ENCODE measurements around the gene ADAM33. TPM values are rescaled to one million over a fixed set of nuclear protein-coding genes. Genes with fewer than 3 reads are reported as not detected.

ADAM33 gene
- total RNA-seq, 1 donor from 2014 or later: not detected

DNA sequence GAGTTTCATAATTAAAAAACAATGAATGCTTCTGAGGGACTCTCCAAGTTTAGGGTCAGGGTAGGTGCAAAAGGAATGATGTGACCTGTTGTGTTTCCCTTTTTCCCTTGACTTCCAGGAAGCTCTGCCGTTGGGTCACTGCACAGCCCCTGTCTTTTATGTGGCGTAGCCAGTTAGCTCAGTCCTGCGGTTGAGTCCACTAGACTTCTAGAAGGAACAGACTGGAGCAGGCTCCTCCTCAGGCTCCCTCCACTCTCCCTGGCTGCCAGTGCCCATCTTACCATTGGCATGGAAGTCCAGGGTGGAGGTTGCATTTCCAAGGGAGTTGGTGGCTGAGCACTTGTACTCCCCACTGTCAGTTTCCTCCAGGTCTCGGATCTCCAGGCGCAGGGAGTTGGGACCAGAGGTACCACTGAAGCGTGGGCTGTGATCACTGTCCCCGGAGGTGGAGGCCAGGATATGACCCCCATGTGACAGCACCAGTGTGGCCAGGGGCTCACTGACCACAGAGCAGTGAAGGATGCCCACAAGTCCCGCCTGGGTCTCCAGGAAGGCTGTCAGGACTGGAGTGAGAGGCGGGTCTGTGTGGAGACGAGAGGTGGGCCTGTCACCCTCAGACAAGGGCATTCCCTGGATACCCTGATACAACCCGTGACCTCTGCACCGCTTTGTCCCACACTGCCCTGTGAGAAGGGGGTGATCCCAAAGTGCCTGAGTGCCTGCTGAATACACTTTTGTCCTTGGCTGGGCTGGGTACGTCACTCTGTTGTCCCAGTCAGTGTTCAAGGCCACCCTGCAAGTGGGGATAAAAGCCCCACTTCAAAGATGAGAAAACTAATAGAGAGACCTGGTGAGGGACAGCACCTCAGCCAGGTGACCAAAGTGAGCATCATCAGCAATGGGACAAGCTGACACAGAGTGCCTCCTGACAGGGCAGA is 19.5 kb upstream of the ADAM33 start:
- intact Hi-C loops (cut with micrococcal nuclease): no loop called here
- H3K36me3 Mint-ChIP-seq (ENCODE audit: low read depth): no peaks in the 10 kb centered on the region
- no peak for DNase-seq
- peaks cover 2% of the 10 kb centered on the region for H3K27me3 Mint-ChIP-seq
- no peak overlapping the region for H3K27ac Mint-ChIP-seq
- H3K4me3 Mint-ChIP-seq: no peak overlapping the region
- no peaks in the 10 kb centered on the region for H3K9me3 Mint-ChIP-seq
- no peaks in the 10 kb centered on the region for H3K4me1 Mint-ChIP-seq

DNA sequence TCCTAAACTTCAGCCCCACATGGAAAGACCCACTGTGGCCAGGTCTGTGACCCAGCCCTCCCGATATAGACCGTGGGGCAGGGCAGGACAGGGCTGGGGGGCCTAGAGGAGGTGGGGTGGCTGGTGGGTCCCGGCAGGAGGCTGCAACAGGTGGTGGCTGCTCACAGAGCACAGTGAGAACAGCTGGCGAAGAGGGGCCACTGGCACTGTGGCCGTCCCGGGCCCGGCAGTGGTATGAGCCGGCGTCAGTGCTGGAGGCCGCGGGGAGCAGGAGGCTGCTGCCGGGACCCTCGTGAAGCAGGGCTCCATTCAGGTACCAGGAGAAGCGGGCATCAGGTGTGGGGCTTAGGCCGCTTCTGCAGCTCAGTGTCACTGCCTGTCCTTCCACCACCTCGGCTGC is 17.2 kb upstream of the ADAM33 start:
- intact Hi-C loops (cut with micrococcal nuclease): no loop called here
- no peak overlapping the region for H3K27ac Mint-ChIP-seq
- H3K9me3 Mint-ChIP-seq: no peaks in the 10 kb centered on the region
- no peak for DNase-seq
- peaks cover under 1% of the 10 kb centered on the region for H3K27me3 Mint-ChIP-seq
- no peaks in the 10 kb centered on the region for H3K36me3 Mint-ChIP-seq (ENCODE audit: low read depth)
- no peak overlapping the region for H3K4me3 Mint-ChIP-seq
- H3K4me1 Mint-ChIP-seq: no peaks in the 10 kb centered on the region

DNA sequence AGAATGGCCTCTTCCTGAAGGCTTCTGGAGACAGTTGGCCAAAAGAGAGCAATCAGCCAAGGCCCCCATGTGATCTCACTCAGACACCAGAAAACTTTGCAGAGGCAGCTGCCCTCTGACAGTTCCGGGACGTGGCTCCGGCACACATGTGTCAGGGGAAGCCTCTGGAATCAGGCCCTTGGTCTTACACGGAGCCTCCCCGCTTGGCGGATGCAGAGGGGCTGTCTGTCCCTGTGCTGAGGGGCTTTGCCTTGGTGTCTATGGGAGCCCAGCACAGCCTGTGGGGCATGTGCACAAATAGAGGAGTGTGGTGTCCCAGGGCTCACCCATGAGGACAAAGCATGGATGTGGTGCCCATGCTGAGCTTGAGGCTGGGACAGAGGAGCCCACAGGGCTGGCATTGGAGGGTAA is 16.8 kb upstream of the ADAM33 start:
- DNase-seq: no peak
- H3K27ac Mint-ChIP-seq: no peak overlapping the region
- H3K4me1 Mint-ChIP-seq: no peaks in the 10 kb centered on the region
- H3K9me3 Mint-ChIP-seq: no peaks in the 10 kb centered on the region
- no peak overlapping the region for H3K4me3 Mint-ChIP-seq
- no peaks in the 10 kb centered on the region for H3K27me3 Mint-ChIP-seq
- intact Hi-C loops (cut with micrococcal nuclease): no loop called here
- H3K36me3 Mint-ChIP-seq (ENCODE audit: low read depth): no peaks in the 10 kb centered on the region

DNA sequence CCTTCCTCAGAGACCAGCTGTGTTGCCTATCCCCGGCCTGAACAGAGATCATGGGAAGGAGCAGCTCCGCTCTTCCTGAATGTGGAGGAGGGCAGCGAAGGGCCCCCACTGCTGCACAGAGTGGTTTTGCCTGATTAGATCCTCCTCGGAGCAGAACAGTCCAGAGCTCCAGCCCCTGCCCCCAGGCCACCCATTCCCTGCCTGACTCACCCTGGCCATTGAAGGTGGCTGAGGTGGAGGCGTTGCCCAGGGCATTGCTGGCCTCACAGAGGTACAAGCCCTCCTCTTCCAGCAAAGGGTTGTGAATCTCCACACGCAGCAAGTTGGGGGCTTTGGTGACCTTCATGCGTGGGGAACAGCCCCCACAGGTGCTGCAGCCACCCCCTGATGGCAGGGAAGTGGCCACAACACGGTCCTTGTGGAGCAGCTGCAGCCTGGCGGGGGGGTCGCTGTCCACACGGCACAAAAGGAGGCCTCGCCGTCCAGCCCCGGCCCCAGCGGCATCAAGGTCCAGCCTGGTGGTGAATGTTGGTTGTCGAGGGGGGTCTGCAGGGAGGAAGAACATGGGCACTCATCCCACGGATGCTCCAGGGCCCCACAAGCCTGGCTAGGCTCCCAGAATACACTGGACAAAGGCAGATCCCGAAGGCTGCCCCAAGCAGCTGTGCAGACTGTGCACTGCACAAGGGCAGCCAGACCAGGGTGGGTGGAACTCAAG is 15.9 kb upstream of the ADAM33 start:
- H3K4me3 Mint-ChIP-seq: no peak overlapping the region
- DNase-seq: no peak
- intact Hi-C loops (cut with micrococcal nuclease): no loop called here
- H3K36me3 Mint-ChIP-seq (ENCODE audit: low read depth): no peaks in the 10 kb centered on the region
- no peaks in the 10 kb centered on the region for H3K27me3 Mint-ChIP-seq
- H3K9me3 Mint-ChIP-seq: no peaks in the 10 kb centered on the region
- H3K4me1 Mint-ChIP-seq: no peaks in the 10 kb centered on the region
- no peak overlapping the region for H3K27ac Mint-ChIP-seq

DNA sequence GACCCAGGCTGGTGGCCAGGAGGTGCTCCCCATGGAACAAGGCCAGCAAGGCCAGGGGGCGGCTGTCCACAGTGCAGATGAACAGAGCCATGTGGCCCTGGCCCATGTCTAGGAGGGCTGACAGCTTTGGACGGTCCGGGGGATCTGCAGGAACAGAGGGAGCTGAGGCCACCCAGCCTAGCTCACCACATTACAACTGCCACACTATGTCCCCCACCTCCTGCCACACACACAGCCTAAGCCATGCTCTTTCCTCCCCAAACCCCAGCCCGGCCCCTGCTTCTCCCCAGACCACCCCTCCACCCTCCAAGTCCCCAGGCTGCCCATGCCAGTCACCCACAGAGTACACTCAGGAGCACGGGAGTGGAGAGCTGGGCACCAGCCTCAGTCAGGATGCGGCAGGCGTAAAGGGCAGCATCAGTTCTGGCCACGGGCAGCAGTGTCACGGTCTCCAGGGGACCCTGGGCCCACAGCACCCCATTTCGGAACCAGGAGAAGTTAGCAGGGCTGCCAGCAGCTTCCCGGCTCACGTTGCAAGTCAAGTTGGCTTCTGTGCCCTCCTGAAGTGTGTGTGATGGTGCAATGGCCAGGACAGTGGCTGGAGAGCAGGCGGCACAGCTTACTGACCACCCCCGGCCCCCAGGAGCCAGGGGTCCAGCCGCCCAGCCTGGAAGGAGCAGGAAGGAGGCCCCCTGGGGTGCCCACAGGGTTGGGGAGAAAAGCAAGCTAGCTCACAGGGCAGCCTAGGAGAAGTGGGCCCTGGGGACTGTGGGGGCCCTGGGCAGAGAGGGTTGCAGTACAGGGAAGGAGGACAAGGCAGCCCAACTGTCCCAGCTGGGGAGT is 15.2 kb upstream of the ADAM33 start:
- no peaks in the 10 kb centered on the region for H3K4me1 Mint-ChIP-seq
- intact Hi-C loops (cut with micrococcal nuclease): no loop called here
- no peak overlapping the region for H3K27ac Mint-ChIP-seq
- H3K4me3 Mint-ChIP-seq: no peak overlapping the region
- no peaks in the 10 kb centered on the region for H3K27me3 Mint-ChIP-seq
- H3K36me3 Mint-ChIP-seq (ENCODE audit: low read depth): no peaks in the 10 kb centered on the region
- H3K9me3 Mint-ChIP-seq: no peaks in the 10 kb centered on the region
- DNase-seq: no peak

DNA sequence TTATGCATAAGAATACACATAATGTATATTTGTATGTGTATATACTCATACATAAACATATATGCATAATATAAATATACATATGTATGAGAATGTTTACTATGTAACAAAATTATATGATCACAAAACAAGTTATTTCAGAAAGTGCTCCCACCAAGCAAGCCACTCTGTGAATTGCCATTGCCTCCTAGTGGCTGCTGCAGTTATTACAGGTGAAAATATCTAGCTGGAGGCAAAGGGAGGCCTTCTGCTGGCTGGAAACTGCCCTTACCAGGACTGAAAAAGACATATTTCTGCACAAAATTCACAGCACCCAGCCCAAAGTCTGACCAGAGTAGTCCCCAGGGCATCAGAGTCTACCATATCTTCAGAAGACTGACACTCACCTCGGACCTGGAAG is 14.4 kb upstream of the ADAM33 start:
- no peaks in the 10 kb centered on the region for H3K9me3 Mint-ChIP-seq
- H3K27ac Mint-ChIP-seq: no peak overlapping the region
- no peaks in the 10 kb centered on the region for H3K27me3 Mint-ChIP-seq
- no peaks in the 10 kb centered on the region for H3K4me1 Mint-ChIP-seq
- H3K4me3 Mint-ChIP-seq: no peak overlapping the region
- no peaks in the 10 kb centered on the region for H3K36me3 Mint-ChIP-seq (ENCODE audit: low read depth)
- no peak for DNase-seq
- intact Hi-C loops (cut with micrococcal nuclease): no loop called here

DNA sequence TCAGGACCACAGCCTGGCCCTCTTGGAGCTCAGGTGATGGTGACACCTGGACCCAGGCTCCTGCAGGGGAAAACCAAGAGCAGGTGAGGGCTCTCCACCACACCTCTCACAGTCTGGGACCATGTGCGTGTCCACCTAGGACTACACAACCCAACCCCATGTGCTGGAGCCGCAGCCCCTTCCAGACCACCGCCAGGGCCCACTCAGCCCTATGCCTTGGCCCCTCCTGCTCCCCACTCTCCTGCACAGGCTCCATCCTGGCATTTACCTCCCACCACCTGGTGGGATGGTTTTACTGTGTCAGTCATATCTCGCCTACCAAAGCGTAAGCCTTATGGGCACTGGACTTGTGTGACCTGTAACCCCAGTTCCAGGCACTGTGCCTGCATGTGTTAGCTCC is 13.1 kb upstream of the ADAM33 start:
- Mint-ChIP-seq H3K9me3 (no peaks in the 10 kb centered on the region), H3K4me1 (no peaks in the 10 kb centered on the region), H3K4me3 (no peak overlapping the region), H3K27me3 (no peaks in the 10 kb centered on the region), H3K27ac (no peak overlapping the region), H3K36me3 (ENCODE audit: low read depth) (no peaks in the 10 kb centered on the region)
- intact Hi-C loops (cut with micrococcal nuclease): no loop called here
- no peak for DNase-seq

DNA sequence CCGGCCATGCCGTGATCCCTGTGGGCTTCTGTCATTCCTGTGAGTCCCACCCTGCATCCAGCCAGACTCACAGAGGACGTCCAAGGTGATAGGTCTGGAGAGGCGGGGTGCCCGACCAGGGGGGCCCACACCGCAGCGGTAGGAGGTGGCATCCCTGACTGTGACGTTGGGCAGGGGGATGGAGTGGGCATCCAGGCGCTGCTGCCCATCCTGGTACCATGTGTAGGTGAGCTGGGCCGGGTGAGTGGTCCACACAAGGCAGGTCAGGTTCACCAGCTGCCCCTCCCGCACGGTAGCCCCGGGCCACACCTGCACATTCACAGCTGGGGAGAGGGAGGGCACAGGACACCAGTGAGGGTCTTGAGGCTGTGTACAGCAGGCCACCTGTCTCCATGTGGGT is 11.6 kb upstream of the ADAM33 start:
- no peak overlapping the region for H3K4me3 Mint-ChIP-seq
- H3K36me3 Mint-ChIP-seq (ENCODE audit: low read depth): no peaks in the 10 kb centered on the region
- no peaks in the 10 kb centered on the region for H3K27me3 Mint-ChIP-seq
- no peaks in the 10 kb centered on the region for H3K9me3 Mint-ChIP-seq
- intact Hi-C loops (cut with micrococcal nuclease): no loop called here
- DNase-seq: no peak
- no peaks in the 10 kb centered on the region for H3K4me1 Mint-ChIP-seq
- H3K27ac Mint-ChIP-seq: no peak overlapping the region

DNA sequence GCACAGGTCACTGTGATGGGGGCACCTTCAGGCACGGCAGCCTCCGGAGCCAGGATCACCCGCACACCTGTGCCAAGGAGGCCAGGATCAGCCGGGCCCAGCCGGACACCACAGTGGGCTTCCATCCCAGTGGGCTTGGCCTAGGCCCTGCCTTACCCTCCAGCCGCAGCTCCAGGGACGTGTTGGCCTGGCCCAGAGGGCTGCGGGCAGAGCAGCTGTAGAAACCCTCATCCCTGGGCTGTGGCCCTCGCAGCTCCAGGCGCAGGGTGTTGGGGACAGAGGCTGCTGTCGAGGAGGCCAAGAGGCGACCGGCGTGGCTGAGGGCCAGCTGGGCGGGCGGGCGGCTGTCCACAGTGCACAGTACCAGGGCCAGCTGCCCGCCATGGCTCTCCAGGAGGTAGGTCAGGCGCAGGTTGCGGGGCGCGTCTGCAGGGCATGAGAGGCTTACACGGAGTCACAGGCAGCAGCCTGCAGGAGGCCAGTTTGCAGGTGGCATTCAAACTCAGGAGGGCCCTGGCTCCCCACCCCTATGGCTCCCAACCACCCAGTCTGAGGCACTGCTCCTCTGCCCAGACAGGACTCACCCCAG is 11.0 kb upstream of the ADAM33 start:
- Mint-ChIP-seq H3K4me3 (no peak overlapping the region), H3K4me1 (no peaks in the 10 kb centered on the region), H3K9me3 (no peaks in the 10 kb centered on the region), H3K27me3 (no peaks in the 10 kb centered on the region), H3K36me3 (ENCODE audit: low read depth) (no peaks in the 10 kb centered on the region), H3K27ac (no peak overlapping the region)
- DNase-seq: no peak
- intact Hi-C loops (cut with micrococcal nuclease): no loop called here

DNA sequence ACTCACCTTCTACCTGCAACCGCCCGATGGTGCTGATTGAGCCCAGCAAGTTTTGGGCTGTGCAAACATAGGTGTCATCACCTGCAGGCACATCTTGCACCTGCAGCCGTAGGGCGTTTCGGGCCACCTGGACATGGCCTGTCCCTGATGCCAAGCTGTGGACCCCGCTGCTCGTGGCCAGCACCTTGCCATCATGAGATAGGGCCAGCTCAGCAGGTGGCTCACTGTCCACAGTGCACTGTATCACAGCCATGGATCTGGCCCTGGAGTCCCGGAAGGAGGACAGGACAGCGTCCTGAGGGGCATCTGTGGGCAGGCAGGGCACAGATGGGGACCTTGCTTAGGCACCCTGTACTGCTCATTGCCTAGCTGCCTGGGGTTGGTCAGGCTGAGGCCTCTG is 10.1 kb upstream of the ADAM33 start:
- no peak overlapping the region for H3K27ac Mint-ChIP-seq
- H3K9me3 Mint-ChIP-seq: no peaks in the 10 kb centered on the region
- peaks cover 2% of the 10 kb centered on the region for H3K27me3 Mint-ChIP-seq
- no peaks in the 10 kb centered on the region for H3K4me1 Mint-ChIP-seq
- H3K36me3 Mint-ChIP-seq (ENCODE audit: low read depth): no peaks in the 10 kb centered on the region
- intact Hi-C loops (cut with micrococcal nuclease): no loop called here
- no peak overlapping the region for H3K4me3 Mint-ChIP-seq
- DNase-seq: no peak

DNA sequence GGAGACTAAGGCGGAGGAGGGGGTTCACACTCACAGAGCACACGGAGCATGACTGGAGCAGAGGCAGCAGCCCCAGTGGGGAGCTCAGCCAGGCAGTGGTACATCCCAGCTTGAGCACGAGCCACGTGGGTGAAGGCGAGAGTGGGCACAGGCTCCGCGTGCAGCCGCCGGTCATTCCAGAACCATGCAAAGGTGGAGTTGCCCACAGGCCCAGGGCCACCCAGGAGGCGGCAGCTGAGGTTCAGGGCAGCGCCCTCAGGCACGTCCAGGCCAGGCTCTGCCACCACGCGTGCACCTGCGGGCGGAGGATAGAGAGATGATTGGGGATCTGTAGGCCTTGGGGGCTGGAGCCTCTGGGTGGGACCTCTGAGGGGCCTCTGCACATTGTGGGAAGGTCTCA is 9.5 kb upstream of the ADAM33 start:
- H3K36me3 Mint-ChIP-seq (ENCODE audit: low read depth): no peaks in the 10 kb centered on the region
- intact Hi-C loops (cut with micrococcal nuclease): no loop called here
- no peak overlapping the region for H3K27ac Mint-ChIP-seq
- H3K27me3 Mint-ChIP-seq: peaks cover 5% of the 10 kb centered on the region
- no peak for DNase-seq
- no peak overlapping the region for H3K4me3 Mint-ChIP-seq
- H3K9me3 Mint-ChIP-seq: no peaks in the 10 kb centered on the region
- H3K4me1 Mint-ChIP-seq: no peaks in the 10 kb centered on the region

DNA sequence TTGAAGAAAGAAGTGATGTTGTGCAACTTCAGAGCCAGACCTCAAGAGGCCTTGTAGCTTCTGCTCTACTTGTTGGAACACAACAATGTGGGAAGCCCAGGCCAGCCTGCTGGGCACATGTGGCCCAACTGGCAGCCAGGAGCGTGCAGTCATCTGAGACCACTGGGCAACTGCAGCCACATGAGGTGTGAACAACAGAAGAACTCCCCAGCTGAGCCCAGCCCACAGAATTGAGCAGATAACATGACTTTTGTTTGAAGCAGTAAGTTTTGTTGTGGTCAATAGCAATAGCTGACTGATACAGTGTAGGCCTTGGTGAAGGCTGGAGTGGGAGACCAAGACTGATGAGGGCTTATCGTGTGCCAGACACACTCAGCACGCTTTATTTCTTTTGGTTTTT is 8.6 kb upstream of the ADAM33 start:
- H3K36me3 Mint-ChIP-seq (ENCODE audit: low read depth): no peaks in the 10 kb centered on the region
- H3K27ac Mint-ChIP-seq: no peak overlapping the region

DNA sequence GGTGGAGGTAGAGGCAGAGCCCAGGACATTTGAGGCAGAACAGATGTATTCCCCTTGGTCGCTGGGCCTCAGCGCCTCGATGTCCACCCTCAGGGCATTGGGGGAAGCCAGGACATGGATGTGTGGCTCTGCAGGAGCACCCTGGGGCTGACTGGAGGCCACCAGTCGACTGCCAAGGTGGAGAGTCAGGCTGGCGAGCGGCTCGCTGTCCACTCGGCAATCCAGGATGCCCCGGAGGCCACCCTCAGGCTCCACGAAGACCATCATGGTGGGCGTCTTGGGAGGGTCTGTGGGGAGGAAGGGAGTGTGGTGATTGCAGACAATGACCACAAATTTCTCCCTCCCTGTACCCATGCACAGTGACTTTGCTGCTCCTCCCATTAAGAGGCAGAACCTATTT is 8.2 kb upstream of the ADAM33 start:
- H3K27ac Mint-ChIP-seq: no peak overlapping the region
- DNase-seq: no peak
- H3K4me1 Mint-ChIP-seq: no peaks in the 10 kb centered on the region
- intact Hi-C loops (cut with micrococcal nuclease): no loop called here
- no peak overlapping the region for H3K4me3 Mint-ChIP-seq
- H3K27me3 Mint-ChIP-seq: peaks cover 8% of the 10 kb centered on the region
- no peaks in the 10 kb centered on the region for H3K36me3 Mint-ChIP-seq (ENCODE audit: low read depth)
- H3K9me3 Mint-ChIP-seq: no peaks in the 10 kb centered on the region

More for the DNA sequence above, 8.6 kb upstream of the ADAM33 start:
- Mint-ChIP-seq H3K27me3 (peaks cover 6% of the 10 kb centered on the region), H3K9me3 (no peaks in the 10 kb centered on the region), H3K4me3 (no peak overlapping the region), H3K4me1 (no peaks in the 10 kb centered on the region)
- DNase-seq: no peak
- intact Hi-C loops (cut with micrococcal nuclease): no loop called here

Data from activated CD4-positive, alpha-beta T cell treated with anti-CD3 and anti-CD28 coated beads, Interleukin-2, amount 10 ng/mL, durations not matched to agents 24 days and 14 days (primary cell).